IPS-15b (cell line): Measurements from ENCODE around the gene SETD1A.
A peak's percentile ranks its signal among the peaks of the same experiment; 100 is the strongest.

Experiments used
- H3K27me3 ChIP-seq: one replicate; pipeline ENCODE4 v1.6.1; 2013; ENCODE audit warnings: low read length; ENCODE audit not compliant: control insufficient read depth, insufficient read depth
- H3K36me3 ChIP-seq: one replicate; pipeline ENCODE4 v1.6.1; 2013; ENCODE audit warnings: low read length; ENCODE audit not compliant: control insufficient read depth, insufficient read depth
- H3K4me1 ChIP-seq: one replicate; pipeline ENCODE4 v1.6.1; 2013; ENCODE audit warnings: mild to moderate bottlenecking, low read length; ENCODE audit not compliant: control insufficient read depth, insufficient read depth
- H3K4me3 ChIP-seq: one replicate; pipeline ENCODE4 v1.5.1; 2013; ENCODE audit warnings: low read depth, low read length
- H3K9ac ChIP-seq: one replicate; pipeline ENCODE4 v1.6.1; 2013; ENCODE audit warnings: low read depth, mild to moderate bottlenecking, low read length
- H3K9me3 ChIP-seq: one replicate; pipeline ENCODE4 v1.6.1; 2013; ENCODE audit warnings: mild to moderate bottlenecking, low read length; ENCODE audit not compliant: control insufficient read depth, insufficient read depth

Gene SETD1A

GRCh38 chr16:30949650-30950515 is 7.7 kb upstream of the SETD1A start:
- Histone ChIP-seq H3K9me3 (no peaks in the 10 kb centered on the region), H3K27me3 (peaks cover 5% of the 10 kb centered on the region), H3K4me3 (peak overlapping the region; percentile 87), H3K36me3 (no peaks in the 10 kb centered on the region), H3K9ac (peak overlapping the region; percentile 60), H3K4me1 (peaks cover 2% of the 10 kb centered on the region)

DNA sequence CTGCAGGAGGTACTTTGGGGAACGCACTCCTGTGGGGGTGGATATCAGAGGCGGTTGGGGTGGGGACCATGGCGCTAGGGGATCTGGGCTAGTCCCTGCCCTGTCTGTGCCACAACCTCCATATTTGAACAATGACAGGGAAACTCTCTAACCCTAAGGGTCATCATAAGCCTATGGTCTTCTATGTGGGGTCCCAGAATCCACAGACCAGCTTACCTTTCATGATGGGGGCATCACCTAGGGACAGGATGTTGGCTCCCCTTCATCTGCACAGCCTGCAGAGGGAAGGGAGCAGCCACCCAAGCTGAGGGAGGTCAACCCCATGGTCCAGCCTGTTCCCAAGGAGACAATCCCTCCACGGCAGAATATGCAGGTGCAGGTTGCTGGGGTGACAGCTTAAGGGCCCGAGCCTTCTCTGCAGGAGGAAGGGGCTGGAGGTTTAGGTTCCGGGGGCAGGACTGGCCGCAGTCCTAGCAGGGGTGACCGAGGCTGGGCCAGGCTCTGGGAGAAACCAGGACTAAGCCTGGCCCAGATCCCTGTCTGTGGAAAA is 7.0 kb upstream of the SETD1A start:
- Histone ChIP-seq H3K4me1 (peaks cover 2% of the 10 kb centered on the region), H3K9me3 (no peaks in the 10 kb centered on the region), H3K27me3 (peaks cover 5% of the 10 kb centered on the region), H3K9ac (peak overlapping the region; percentile 60), H3K36me3 (no peaks in the 10 kb centered on the region), H3K4me3 (no peak overlapping the region)

DNA sequence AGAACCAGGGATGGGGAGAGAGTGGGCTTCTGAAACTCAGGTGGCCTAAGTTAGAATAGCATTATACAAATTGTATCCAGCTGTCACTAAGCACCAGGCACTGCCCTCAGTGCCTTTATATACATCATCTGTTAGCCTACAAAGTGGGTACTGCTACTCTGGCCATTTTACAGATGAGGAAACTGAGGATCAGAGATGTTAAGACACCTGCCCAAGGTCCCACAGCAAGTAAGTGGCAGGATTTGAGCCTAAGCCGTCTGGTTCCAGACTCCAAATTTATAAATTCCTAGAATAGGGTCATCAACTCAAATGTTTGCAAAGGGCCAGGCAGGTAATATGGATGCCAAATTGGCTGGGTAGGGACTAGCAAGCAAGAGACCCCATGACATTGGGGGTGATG is 6.4 kb upstream of the SETD1A start:
- H3K4me3 ChIP-seq = no peak overlapping the region
- H3K4me1 ChIP-seq = peaks cover 2% of the 10 kb centered on the region
- peaks cover 5% of the 10 kb centered on the region for H3K27me3 ChIP-seq
- H3K9me3 ChIP-seq = no peaks in the 10 kb centered on the region
- no peak overlapping the region for H3K9ac ChIP-seq
- H3K36me3 ChIP-seq = no peaks in the 10 kb centered on the region

GRCh38 chr16:30951750-30952149 is 5.8 kb upstream of the SETD1A start:
- Histone ChIP-seq H3K9me3 (no peaks in the 10 kb centered on the region), H3K4me1 (peaks cover 2% of the 10 kb centered on the region), H3K36me3 (no peaks in the 10 kb centered on the region), H3K4me3 (no peak overlapping the region), H3K9ac (no peak overlapping the region), H3K27me3 (peaks cover 5% of the 10 kb centered on the region)

- Histone ChIP-seq H3K4me3 (no peak overlapping the region), H3K4me1 (peaks cover 2% of the 10 kb centered on the region), H3K9me3 (no peaks in the 10 kb centered on the region), H3K9ac (no peak overlapping the region), H3K36me3 (no peaks in the 10 kb centered on the region), H3K27me3 (peaks cover 5% of the 10 kb centered on the region)
These were observed 4.4 kb upstream of the SETD1A start for GRCh38 chr16:30953111-30953510.

DNA sequence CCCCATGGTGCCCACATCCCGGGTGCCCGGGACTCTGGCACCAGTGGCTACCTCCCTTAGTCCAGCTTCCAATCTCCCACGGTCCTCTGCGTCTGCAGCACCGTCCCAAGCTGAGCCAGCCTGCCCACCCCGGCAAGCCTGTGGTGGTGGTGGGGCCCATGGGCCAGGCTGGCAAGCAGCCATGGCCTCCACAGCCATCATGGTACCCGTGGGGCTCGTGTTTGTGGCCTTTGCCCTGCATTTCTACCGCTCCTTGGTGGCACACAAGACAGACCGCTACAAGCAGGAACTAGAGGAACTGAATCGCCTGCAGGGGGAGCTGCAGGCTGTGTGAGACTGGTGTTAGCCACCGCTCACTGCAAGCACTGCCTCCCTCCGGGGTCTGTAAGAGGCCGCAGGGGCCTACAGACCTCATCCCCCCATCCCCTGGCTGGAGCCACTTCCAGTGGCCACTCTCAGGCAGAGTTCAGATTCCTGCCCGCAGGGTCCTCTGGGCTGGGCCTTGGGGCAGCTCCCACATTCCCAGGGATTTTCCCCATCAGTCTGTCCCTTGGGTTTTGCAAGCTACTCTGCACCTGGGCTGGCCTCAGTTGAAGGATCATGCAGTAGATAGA is 3.9 kb upstream of the SETD1A start:
- Histone ChIP-seq H3K9ac (no peak overlapping the region), H3K27me3 (peaks cover 5% of the 10 kb centered on the region), H3K9me3 (no peaks in the 10 kb centered on the region), H3K4me1 (peaks cover 2% of the 10 kb centered on the region), H3K36me3 (no peaks in the 10 kb centered on the region), H3K4me3 (no peak overlapping the region)

- H3K4me3 ChIP-seq = no peak overlapping the region
- H3K36me3 ChIP-seq = peaks cover 3% of the 10 kb centered on the region
- H3K27me3 ChIP-seq = peaks cover 3% of the 10 kb centered on the region
- no peak overlapping the region for H3K9ac ChIP-seq
- peaks cover 4% of the 10 kb centered on the region for H3K4me1 ChIP-seq
- H3K9me3 ChIP-seq = no peaks in the 10 kb centered on the region
These were observed 2.6 kb upstream of the SETD1A start for GRCh38 chr16:30954993-30955392.

GRCh38 chr16:30956601-30957455 is 726 bp upstream of the SETD1A start:
- H3K9ac ChIP-seq = peak overlapping the region; percentile 99
- H3K9me3 ChIP-seq = no peaks in the 10 kb centered on the region
- H3K4me3 ChIP-seq = peak overlapping the region; percentile 95
- H3K4me1 ChIP-seq = peaks cover 4% of the 10 kb centered on the region
- H3K36me3 ChIP-seq = peaks cover 21% of the 10 kb centered on the region
- H3K27me3 ChIP-seq = peaks cover 3% of the 10 kb centered on the region

DNA sequence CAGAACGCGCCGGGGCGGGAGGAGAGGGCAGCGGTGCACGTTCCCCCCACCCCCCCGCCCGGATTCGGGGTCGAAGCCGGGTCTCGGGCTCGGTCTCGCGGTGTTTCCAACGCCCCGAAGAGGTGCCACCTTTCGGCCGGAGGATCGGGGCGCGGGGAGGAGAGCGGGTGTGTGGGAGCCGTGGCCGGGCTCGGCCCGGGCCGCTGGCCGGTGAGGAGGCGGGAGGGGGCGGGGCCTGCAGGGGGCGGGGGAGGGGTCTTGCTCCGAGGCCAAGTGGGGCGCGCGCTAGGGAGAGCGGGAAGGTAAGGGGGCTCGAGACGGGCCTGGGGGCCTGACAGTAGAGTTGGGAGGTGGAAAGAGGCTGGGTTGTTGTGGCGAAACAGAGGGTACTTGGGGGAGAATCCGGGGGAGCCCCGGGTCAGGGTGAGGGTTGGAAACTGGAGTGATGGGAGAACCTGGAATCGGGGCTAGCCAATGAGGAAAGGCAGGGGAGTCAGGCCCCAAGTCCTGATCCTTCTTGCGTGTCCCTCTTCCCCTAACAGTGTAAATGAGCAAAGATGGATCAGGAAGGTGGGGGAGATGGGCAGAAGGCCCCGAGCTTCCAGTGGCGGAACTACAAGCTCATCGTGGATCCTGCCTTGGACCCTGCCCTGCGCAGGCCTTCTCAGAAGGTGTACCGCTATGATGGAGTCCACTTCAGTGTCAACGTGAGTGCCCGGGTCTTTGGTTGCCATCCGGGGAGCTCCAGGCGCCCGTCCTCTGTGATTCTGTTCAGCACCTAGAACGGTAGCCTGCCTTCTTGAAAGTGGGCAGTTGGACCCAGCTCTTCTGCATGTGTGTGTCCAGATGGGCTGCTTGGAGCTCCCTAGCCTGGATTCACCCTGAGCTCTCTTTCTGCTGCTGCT is 873 bp downstream of the SETD1A start:
- H3K4me1 ChIP-seq = peaks cover 4% of the 10 kb centered on the region
- peak overlapping the region; percentile 95 for H3K4me3 ChIP-seq
- peaks cover 28% of the 10 kb centered on the region for H3K36me3 ChIP-seq
- no peaks in the 10 kb centered on the region for H3K9me3 ChIP-seq
- H3K27me3 ChIP-seq = peaks cover 3% of the 10 kb centered on the region
- H3K9ac ChIP-seq = peak overlapping the region; percentile 83

GRCh38 chr16:30961384-30961783 is 3.8 kb downstream of the SETD1A start:
- no peaks in the 10 kb centered on the region for H3K9me3 ChIP-seq
- H3K9ac ChIP-seq = no peak overlapping the region
- peaks cover 52% of the 10 kb centered on the region for H3K36me3 ChIP-seq
- H3K27me3 ChIP-seq = no peaks in the 10 kb centered on the region
- H3K4me1 ChIP-seq = peaks cover 2% of the 10 kb centered on the region
- H3K4me3 ChIP-seq = no peak overlapping the region
